ENCODE data around the gene TRAPPC3.

TRAPPC3 gene

GRCh38 chr1:36151134-36151844 is 2.0 kb upstream of the TRAPPC3 start:
- no peak for DNase-seq (ENCODE audit: low read depth in 2 of 2)

- peak; percentile 64 to 66 for DNase-seq (ENCODE audit: low read depth in 2 of 2)
Observed at GRCh38 chr1:36150296-36151133, 1.2 kb upstream of the TRAPPC3 start.

- no peak for DNase-seq (ENCODE audit: low read depth in 2 of 2)
Observed at GRCh38 chr1:36149973-36150295, 648 bp upstream of the TRAPPC3 start.

GRCh38 chr1:36148821-36149236 is 457 bp downstream of the TRAPPC3 start:
- no peak for DNase-seq (ENCODE audit: low read depth in 2 of 2)

GRCh38 chr1:36144413-36144812 is 4.9 kb downstream of the TRAPPC3 start:
- no peak for DNase-seq (ENCODE audit: low read depth in 2 of 2)

- DNase-seq (ENCODE audit: low read depth in 2 of 2): no peak
Observed at GRCh38 chr1:36143424-36143823, 5.9 kb downstream of the TRAPPC3 start.

GRCh38 chr1:36142121-36142520 is 7.2 kb downstream of the TRAPPC3 start:
- no peak for DNase-seq (ENCODE audit: low read depth in 2 of 2)

GRCh38 chr1:36139521-36139920 is 9.8 kb downstream of the TRAPPC3 start:
- no peak for DNase-seq (ENCODE audit: low read depth in 2 of 2)

- DNase-seq (ENCODE audit: low read depth in 2 of 2): no peak
Observed at GRCh38 chr1:36137776-36138175, 11.5 kb downstream of the TRAPPC3 start.

GRCh38 chr1:36137226-36137625 is 12.1 kb downstream of the TRAPPC3 start:
- no peak for DNase-seq (ENCODE audit: low read depth in 2 of 2)

- no peak for DNase-seq (ENCODE audit: low read depth in 2 of 2)
Observed at GRCh38 chr1:36136535-36136934, 12.8 kb downstream of the TRAPPC3 start.

- no peak for DNase-seq (ENCODE audit: low read depth in 2 of 2)
Observed at GRCh38 chr1:36135796-36136195, 13.5 kb downstream of the TRAPPC3 start.

- no peak for DNase-seq (ENCODE audit: low read depth in 2 of 2)
Observed at GRCh38 chr1:36135330-36135667, 14.0 kb downstream of the TRAPPC3 start.

- DNase-seq (ENCODE audit: low read depth in 2 of 2): no peak
Observed at GRCh38 chr1:36134505-36135329, 14.6 kb downstream of the TRAPPC3 start.

GRCh38 chr1:36134031-36134430 is 15.3 kb downstream of the TRAPPC3 start:
- DNase-seq (ENCODE audit: low read depth in 2 of 2): no peak

GRCh38 chr1:36133484-36133883 is 15.8 kb downstream of the TRAPPC3 start:
- no peak for DNase-seq (ENCODE audit: low read depth in 2 of 2)

- DNase-seq (ENCODE audit: low read depth in 2 of 2): no peak
Observed at GRCh38 chr1:36132029-36132428, 17.3 kb downstream of the TRAPPC3 start.

- no peak for DNase-seq (ENCODE audit: low read depth in 2 of 2)
Observed at GRCh38 chr1:36128905-36129206, 20.4 kb downstream of the TRAPPC3 start.

GRCh38 chr1:36128126-36128904 is 21.0 kb downstream of the TRAPPC3 start:
- no peak for DNase-seq (ENCODE audit: low read depth in 2 of 2)

- no peak for DNase-seq (ENCODE audit: low read depth in 2 of 2)
Observed at GRCh38 chr1:36126797-36127500, 22.3 kb downstream of the TRAPPC3 start.

GRCh38 chr1:36126005-36126716 is 23.1 kb downstream of the TRAPPC3 start:
- no peak for DNase-seq (ENCODE audit: low read depth in 2 of 2)
